ENCODE data around the gene AQP9.

GRCh38 chr15:58190419-58190818, 52.2 kb downstream of the AQP9 start:
- TF ChIP-seq CTCF (IDR thresholded peaks at IDR 0.05) (no peak), POLR2A (IDR thresholded peaks at IDR 0.05) (no peak)

Data from body of pancreas (tissue), 4 donors.